ENCODE measurements around the gene ODR4. TPM values are rescaled to one million over a fixed set of nuclear protein-coding genes. Genes with fewer than 3 reads are reported as not detected.
"Not testable (repeated sequence)": the region's sequence is repeated elsewhere in the genome, so short reads cannot be mapped to it uniquely, and the experiment has no call there.

Gene ODR4
- 15.5 and 17.6 TPM in 2 replicates for total RNA-seq (2014; rRNA removed)
- 3.6 TPM for polyA plus RNA-seq (2012)

DNA sequence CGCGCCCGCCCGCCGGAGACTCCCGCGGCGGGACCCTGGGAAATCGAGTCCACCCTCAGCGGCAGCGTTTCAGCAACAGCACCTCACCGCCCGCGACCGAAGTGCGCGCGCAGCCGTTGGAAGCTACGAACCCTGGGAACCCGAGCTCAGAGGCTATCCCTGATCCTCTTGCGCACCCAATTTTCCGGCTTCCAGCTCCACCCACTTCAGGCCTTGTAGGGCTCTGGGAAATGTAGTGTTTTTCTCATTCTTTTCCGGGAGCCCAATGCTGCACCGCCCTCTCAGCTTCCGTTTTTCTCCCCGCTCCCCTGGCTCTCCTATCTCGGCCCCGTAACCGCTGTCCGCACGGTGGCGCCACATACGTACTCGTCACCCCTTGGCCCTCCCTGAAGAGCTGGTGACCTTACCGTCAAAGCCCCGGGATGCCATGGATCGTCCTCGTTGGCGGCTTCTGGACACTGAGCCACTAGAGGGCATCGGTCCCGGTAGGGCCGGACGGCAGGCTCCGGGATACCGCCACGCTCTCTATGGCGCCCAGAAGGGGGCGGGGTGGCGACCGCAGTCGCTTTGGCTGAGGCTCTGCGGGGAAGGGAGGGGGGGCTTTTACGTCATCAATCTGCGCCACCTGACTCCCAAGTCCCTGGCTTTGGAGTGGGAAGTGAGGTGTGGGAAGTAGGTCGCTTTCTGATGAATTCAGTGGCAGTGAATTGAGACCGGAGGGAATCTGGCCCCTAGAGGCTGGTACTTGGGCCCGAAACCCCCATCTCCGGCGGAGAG, at the start of gene ODR4, which contains the start of gene TPR:
Gene ODR4 (plus strand): TSS at position 687 of the 777 bp plus-strand sequence. CDS start 3,948 bp downstream, outside the sequence.
Gene TPR (minus strand): TSS at position 102 of the 777 bp plus-strand sequence. CDS start 225 bp downstream, outside the sequence.
- peak; percentile 99 for DNase-seq (ENCODE audit: low read depth)

DNA sequence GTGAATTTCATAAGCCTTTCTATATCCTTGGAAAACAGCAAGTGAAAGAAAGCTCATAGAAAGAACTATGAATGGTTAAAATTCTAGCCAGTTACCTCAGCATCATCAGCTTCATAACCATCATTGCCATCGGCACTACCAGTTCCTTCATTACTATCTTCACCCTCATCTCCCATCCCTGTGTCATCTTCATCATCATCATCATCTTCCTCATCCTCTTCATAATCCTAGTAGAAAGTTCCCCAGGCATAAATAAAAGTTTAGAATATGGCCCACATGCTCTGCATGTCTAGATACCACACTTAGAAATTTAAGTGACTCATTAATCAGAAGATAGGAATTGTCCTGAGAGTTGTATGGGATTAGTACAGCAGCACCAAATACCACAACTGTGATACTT, 49.6 kb upstream of the ODR4 start:
- no peak for DNase-seq (ENCODE audit: low read depth)

DNA sequence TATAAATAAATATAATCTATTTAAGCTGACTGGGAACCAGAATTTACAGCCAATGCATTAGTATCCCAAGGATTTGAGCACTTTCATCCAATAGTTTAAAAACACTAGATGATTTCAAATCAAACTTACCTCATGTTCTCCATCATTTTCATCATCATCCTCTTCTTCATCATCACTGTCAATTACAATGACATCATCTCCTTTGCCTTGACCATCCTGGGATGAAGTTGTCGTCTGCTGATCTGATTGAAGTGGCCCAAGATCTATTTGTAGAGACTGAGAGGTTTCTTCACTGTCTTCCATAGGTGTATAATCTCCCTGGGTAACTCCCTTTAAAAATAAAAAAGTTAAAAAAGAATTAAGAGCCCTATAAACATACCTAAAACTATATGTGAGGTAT, 48.3 kb upstream of the ODR4 start:
- no peak for DNase-seq (ENCODE audit: low read depth)

DNA sequence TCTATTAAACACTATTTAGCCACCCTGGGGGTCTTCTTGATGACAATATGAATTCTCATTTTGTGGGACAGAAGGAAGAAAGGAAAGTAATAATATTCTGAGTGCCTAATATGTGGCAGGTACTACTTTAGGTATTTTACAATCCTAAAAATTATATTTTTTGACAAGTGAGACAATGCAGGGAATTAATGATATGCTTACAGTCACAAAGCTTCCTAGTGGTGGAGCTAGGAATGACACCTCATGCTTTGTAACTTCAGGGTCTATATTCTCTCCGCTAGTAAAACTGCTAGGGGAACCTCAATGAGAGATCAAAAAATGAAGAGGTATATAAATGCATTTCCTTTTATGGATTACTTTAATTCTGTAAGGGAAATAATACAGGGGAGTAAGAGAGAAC, 44.9 kb upstream of the ODR4 start:
- no peak for DNase-seq (ENCODE audit: low read depth)

DNA sequence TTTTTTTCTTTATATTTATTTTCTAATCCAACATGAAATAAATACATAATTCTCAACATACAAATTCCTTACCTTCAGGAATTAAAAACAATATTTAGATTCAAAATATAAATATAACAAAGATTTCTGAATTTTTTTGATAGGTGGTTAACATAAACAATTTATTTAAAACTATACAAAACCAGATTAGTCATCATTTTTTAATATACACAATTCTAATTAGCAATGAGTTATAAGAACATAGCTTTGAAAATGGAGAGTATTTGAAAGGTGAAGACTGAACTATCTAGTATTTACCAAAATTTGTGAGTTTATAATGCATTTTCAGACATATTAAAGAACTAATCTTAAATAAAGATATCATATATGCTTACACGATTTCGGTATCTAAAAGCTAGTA, 38.1 kb upstream of the ODR4 start:
- DNase-seq (ENCODE audit: low read depth), result no peak

DNA sequence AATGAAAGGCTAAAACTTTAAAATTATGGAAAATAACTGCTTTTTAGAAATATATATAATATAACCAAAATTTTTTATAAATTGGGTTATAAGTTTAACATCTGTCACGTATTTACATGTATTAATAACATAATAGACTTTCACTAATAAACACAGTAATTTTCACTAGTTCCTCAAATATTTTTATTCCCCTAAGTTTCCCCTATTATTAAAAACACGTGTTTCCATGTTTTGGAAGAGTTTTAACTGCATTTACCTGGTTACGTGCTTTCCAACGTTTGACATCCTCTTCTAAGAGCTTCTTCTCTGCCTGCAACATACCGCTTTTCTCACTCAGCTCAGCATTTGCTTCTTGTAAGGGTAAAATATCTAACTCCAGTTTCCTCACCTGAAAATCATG, 34.9 kb upstream of the ODR4 start:
- no peak for DNase-seq (ENCODE audit: low read depth)

DNA sequence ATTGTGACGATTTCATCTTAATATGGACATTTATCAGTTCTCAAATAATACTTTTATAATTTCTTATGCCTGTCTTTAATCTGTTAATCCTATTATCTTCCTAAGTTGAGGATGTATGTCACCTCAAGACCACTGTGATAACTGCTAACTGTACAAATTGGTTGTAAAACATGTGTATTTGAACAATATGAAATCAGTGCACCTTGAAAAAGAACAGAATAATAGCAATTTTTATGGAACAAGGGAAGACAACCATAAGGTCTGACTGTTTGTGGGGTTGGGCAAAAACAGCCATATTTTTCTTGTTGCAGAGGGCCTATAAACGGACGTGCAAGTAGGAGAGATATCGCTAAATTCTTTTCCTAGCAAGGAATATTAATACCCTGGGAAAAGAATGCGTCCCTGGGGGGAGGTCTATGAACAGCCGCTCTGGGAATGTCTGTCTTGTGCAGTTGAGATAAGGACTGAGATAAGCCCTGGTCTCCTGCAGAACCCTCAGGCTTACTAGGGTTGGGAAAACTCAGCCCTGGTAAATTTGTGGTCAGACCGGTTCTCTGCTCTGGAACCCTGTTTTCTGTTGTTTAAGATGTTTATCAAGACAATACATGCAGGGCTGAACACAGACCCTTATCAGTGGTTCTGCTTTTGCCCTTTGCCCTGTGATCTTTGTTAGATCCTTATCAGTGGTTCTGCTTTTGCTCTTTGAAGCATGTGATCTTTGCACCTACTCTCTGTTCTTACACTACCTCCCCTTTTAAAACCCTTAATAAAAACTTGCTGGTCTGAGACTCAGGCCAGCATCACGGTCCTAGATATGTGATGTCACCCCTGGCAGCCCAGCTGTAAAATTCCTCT, 27.6 kb upstream of the ODR4 start:
- DNase-seq (ENCODE audit: low read depth), result not testable (repeated sequence)

DNA sequence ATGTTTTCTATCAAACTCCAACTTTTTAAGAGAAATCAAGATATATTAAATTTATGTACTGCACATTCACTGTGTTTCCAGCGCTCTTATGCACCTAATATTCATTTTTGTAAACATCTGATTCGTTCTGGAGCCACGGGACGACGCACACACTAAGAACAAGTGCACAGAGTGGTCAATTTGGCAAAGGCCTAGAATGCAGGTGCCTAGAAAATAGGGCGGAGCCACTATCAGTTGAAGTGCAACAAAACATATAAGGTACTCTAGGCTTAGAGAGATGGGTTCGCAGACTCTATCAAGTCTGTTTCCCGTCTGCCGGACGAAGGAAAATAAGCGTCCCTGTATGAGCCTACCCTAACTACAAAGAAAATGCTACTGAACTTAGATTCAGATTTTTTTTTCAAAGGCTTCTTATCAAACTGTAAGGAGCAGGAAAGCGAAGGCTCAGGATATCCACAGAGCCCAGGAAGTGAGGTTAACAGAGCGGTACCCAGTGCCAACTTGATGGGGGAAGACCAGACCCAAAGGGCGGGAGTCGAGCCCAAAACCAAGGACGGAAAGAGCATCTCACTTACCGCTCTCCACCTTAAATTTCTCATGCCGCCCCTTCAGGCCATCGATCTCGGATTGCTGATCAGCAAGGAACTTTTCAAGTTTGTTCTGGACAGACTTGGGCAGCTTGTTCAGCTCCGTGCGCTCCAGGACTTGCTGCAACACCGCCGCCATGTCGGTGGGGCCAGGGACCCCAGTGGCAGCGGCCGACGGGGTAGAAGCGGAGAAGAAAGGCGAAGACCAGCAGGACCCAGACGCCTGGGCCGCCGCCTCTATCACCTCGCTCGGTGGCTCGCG, 1.1 kb upstream of the ODR4 start:
- peak; percentile 8 for DNase-seq (ENCODE audit: low read depth)

DNA sequence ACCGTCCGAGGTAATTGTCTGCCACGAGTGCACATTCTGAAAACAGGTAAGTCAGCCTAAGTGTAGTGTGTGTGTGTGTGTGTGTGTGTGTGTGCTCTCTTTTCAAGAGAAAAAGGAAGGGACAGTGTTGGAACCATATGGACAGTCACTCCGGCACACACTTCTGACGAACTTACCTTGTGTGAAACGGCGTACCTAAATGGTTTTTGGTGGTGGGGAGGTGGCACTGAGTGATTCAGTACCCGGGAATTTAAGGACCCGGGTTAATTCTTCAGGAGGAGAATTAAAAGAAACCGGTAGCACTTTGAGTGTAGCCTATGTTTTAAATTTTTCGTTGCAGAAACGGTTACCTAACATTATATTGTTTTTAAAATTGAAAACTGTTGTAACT, 286 bp downstream of the ODR4 start:
- DNase-seq (ENCODE audit: low read depth), result no peak

DNA sequence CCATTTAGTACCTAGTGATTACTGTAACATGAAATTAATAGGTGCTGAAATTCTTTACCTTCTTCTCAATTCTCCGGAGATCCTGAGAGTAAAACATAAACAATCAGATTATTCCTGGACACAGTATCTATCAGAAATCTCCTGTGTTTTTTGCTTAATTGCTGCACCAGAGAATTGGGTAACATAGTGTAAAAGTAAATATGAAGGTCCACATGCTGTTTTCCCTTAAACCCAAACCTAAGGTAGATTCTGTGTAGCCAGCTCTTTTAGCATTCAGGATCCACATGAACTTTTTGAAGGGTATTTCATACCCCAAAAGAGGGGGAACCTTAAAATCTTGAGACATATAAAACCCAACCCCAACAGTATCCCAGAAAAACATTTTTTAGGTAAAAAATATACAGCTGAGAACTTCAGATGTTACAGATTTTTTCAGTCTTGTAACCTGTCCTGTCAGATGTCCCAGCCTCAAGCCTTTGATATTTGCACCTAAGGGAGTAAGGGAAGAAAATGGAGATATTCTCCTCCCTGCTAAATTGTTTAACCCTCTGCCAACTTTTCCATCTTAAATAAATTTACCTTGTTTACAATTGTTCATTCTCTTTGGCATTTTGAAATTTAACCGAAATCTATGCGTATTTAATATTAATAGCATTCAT, 11.2 kb downstream of the ODR4 start:
- no peak for DNase-seq (ENCODE audit: low read depth)

DNA sequence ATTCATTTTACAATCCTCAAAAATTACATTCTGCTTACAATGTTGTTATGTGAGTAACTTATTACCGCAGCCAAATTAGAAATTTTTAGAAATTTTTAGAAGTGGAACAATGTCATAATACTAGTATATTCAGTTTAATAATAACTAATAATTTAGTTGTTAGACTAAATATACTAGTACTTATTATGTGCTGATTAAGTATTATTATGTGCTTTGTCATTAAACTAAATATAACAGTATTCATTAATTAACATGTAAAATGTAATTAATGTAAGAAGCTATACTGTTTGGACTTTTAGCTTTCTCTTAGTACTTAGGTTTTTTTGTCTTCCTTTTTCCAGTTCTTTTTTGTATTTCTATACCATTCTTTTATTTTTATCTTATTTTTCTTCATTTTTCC, 15.3 kb downstream of the ODR4 start:
- DNase-seq (ENCODE audit: low read depth), result no peak

DNA sequence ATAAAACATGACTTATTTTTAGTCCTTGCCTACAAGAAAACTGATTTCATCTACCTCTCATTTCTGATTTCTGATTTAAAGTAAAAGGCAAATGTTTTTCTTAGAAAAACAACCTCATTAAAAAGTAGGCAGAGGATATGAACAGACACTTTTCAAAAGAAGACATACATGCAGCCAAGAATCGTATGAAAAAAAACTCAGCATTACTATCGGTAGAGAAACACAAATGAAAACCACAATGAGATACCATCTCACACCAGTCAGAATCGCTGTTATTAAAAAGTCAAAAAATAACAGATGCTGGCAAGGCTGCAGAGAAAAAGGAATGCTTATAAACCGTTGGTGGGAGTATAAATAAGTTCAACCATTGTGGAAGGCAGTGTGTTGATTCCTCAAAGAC, 16.2 kb downstream of the ODR4 start:
- no peak for DNase-seq (ENCODE audit: low read depth)

DNA sequence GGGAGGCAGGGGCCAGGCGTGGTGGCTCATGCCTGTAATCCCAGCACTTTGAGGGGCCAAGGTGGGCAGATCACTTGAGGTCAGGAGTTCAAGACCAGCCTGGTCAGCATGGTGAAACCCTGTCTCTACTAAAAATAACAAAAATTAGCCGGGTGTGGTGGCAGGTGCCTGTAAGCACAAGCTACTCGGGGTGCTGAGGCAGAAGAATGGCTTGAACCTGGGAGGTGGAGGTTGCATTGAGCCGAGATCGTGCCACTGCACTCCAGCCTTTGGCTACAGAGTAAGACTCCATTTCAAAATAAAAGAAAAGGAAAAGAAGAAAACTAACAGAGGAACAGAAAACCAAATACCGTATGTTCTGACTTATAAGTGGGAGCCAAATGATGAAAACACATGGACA, 17.1 kb downstream of the ODR4 start:
- DNase-seq (ENCODE audit: low read depth), result not testable (repeated sequence)

DNA sequence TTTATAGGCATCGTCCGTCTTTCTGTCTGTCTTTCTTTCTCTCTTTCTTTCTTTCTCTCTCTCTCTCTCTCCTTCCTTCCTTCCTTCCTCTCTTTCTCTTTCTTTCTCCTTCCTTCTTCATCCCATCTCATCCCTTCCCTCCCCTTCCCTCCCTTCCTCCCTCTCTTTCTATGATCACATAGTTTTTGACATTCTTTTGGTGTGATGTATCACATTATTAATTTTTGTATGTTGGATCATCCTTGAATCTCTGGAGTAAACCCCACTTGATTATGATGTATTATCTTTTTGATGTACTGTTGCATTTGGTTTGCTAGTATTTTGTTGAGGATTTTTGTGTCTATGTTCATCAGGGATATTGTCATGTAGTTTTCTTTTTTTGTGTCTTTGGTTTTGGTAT, 25.8 kb downstream of the ODR4 start:
- DNase-seq (ENCODE audit: low read depth), result not testable (repeated sequence)

DNA sequence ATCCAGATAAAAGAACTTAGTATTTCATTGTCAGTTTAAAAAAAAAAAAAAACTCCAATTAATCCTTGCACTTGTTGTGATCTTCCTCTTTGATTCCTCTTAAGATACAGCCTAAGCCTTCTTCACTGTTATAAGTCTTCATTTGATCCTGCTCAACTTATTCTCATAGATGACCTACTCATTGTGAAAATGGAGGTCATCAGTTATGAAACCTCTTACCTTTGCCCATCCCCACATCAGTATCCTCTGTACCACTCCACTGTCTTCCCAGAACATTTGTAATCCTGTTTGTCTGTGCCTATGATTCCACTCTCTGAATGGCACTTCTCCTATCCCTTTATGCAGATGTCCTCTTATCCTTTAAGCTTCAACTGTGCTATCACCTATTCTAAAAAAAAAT, 28.0 kb downstream of the ODR4 start:
- DNase-seq (ENCODE audit: low read depth), result no peak

DNA sequence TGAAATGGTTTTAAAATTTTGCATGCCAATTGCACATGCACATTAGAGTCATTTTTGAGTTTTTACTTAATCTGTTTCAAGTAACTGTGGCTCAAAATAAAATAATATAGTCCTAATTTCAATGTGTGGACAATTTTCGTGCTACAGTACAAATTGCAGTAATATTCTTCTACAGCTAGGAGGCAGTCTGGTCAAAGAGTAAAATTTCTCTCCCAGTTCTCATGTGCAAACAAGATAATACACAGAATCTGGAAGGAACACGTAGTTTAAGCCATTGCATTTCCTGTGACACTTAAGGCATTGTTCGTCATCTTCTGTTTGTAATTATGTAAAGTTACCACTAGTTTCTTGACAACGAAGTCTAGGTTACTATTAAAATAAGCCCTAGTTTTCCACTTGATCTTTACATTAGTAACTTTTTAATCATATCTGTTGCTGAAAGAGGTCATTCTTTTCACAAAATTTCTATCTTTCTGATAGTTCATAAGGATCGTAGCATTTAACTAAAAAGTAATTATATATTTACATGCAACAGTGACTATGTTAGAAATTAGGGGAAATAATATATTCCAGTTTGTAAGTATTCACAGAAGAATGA, 28.9 kb downstream of the ODR4 start:
- peak; percentile 47 for DNase-seq (ENCODE audit: low read depth)

DNA sequence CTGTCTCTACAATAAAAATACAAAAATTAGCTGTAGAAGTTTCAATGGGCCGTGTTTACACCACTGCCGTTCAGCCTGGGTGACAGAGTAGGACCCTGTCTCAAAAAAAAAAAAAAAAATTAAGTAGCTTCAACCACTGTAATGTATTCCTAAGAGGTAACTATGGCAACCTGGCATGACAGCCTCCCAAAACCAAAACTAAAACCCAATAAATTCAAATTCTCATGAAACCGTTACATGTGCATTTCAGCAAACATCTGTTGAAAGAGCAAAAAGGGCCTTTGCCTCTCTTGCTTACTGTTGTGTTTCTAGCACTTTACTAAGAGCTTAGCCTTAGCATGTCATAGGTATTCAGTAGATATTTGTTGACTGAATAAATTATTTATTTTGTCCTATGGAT, 33.5 kb downstream of the ODR4 start:
- DNase-seq (ENCODE audit: low read depth), result no peak

DNA sequence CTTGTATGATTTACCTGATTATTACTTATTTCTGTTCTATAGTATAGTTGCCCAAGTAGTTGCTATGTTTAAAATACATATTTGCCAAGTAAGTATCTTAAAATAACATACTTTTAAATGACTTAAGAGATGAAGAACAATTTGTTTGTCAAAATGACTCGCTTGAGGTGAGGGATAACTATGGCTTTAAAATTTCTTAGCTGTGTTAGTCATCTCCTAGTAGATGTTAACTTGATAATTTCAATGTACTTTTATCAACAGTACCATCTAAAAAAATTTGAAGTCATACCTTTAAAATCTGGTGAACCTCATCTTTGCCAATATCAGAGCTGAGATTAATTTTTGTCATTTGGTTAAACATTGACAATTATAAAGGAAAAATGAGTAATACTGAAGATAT, 37.7 kb downstream of the ODR4 start:
- peak; percentile 24 for DNase-seq (ENCODE audit: low read depth)

DNA sequence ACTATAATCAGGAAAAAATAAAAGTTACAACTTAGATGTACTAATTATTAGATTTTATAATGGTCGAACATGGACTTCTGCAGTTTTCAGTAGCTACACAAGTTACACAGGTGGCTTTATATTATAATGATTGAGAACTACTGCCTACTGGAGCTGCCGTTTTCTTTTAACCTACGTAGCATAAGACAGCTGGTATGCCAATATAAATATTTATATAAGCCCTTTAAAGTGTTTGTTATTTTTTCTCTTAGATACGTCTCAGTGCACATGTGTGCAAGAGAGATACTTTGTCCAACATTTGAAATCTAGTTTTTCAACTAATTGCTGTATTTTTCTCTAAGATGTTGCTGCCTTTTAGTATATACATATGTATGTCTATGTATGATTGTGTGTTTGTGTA, 42.9 kb downstream of the ODR4 start:
- no peak for DNase-seq (ENCODE audit: low read depth)

DNA sequence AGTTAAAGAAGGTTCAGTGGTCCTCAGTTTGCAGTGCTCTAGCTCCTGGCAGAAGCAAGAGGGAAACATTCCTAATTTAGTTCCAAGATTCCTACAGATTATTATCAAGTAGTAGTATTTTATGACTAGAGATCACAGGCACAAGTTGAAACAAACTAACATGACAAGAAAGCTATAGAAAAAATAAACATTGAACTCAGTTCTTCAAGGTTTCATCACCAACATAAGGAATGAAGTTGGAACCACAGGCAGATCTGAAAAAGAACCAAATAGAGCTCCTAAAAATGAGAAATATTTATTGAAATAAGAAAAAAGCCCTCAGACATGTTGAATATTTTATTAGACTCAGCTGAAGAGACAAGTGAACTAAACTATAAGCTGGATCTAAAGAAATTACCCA, 44.7 kb downstream of the ODR4 start:
- no peak for DNase-seq (ENCODE audit: low read depth)

DNA sequence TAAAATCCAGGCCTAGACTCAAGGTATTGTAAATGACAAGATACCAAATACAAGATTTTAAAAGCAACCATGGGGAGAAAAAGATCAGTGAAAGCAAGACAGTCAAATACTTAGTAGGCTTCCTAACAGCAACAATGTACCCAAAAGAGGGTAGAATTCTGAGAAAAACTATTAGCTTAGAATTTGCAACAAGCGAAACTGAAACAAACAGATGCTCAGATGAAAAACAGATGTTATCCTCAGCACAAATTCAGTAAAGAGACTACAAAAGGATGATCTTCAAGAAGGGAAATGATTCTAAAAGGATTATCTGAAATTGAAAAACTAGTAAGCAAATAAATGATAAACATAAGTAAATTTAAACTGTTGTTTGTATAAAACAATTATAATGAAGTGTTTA, 45.3 kb downstream of the ODR4 start:
- DNase-seq (ENCODE audit: low read depth), result no peak

Data from LHCN-M2 (cell line).